SU-DHL-6 (cell line): Measurements from ENCODE around the gene DOK7.

Experiments
- H2AFZ ChIP-seq: fragments of 200-600 bp; sonication (generic); 2 replicates; pipeline ENCODE4 v1.6.1; 2014; ENCODE audit warnings: low read depth, mild to moderate bottlenecking, moderate library complexity, mixed read lengths, antibody characterized with exemption, low read length; ENCODE audit not compliant: severe bottlenecking
- H3F3A ChIP-seq: fragments of 200-600 bp; shearing (Covaris generic); 2 replicates; pipeline ENCODE4 v1.6.0; 2016; ENCODE audit warnings: antibody characterized with exemption, mild to moderate bottlenecking; ENCODE audit not compliant: insufficient read depth
- H3K27ac ChIP-seq: fragments of 200-600 bp; sonication (generic); 2 replicates; pipeline ENCODE4 v1.5.1; 2016; ENCODE audit warnings: low read depth, mild to moderate bottlenecking, low read length, moderate library complexity, mixed read lengths
- H3K27me3 ChIP-seq: fragments of 200-600 bp; sonication (generic), shearing (Covaris generic); 2 replicates; pipeline ENCODE4 v1.6.0; 2014; ENCODE audit warnings: mild to moderate bottlenecking, low read length
- H3K36me3 ChIP-seq: fragments of 200-600 bp; sonication (generic); 2 replicates; pipeline ENCODE4 v1.6.1; 2014; ENCODE audit warnings: mild to moderate bottlenecking, low read length, mixed read lengths
- H3K4me2 ChIP-seq: fragments of 300-600, 200-600 bp; shearing (Covaris generic), sonication (generic); 2 replicates; pipeline ENCODE4 v1.6.0; 2014; ENCODE audit warnings: low read length, low read depth, mild to moderate bottlenecking; ENCODE audit not compliant: poor library complexity, severe bottlenecking
- H3K4me3 ChIP-seq: fragments of 200-600 bp; sonication (generic); 2 replicates; pipeline ENCODE4 v1.5.1; 2014; ENCODE audit warnings: antibody characterized with exemption, low read length, mild to moderate bottlenecking, mixed read lengths; ENCODE audit not compliant: insufficient read depth, poor library complexity, severe bottlenecking
- H3K79me2 ChIP-seq: fragments of 200-600 bp; sonication (generic); 2 replicates; pipeline ENCODE4 v1.6.1; 2014; ENCODE audit warnings: mild to moderate bottlenecking, low read length, moderate library complexity; ENCODE audit not compliant: insufficient read depth
- H3K9ac ChIP-seq: fragments of 200-600 bp; sonication (generic); 2 replicates; pipeline ENCODE4 v1.7.0; 2014; ENCODE audit warnings: mild to moderate bottlenecking, low read length
- H3K9me2 ChIP-seq: fragments of 200-600 bp; sonication (generic); replicated peaks from 2 replicates; pipeline ENCODE4 v1.6.1; 2014; ENCODE audit warnings: low read length; ENCODE audit not compliant: insufficient read depth
- H3K9me3 ChIP-seq: fragments of 200-600 bp; sonication (generic); 2 replicates; pipeline ENCODE4 v1.6.1; 2014; ENCODE audit warnings: low read length, mixed read lengths; ENCODE audit not compliant: insufficient read depth
- H4K20me1 ChIP-seq: fragments of 200-600 bp; sonication (generic); 2 replicates; pipeline ENCODE4 v1.6.1; 2014; ENCODE audit warnings: low read depth, mild to moderate bottlenecking, antibody characterized with exemption, low read length, moderate library complexity, mixed read lengths
- EZH2phosphoT487 ChIP-seq: fragments of 200-600 bp; sonication (generic), shearing (Covaris generic); conservative IDR thresholded peaks from 2 replicates; pipeline ENCODE4 v1.6.1; 2018; ENCODE audit warnings: mild to moderate bottlenecking, antibody characterized with exemption, low read length, moderate library complexity, mixed read lengths
- TF ChIP-seq, protein P1 (sequence below): fragments of 200-600 bp; sonication (generic); IDR thresholded peaks from one replicate; pipeline ENCODE4 v1.5.1; 2017; ENCODE audit warnings: antibody characterized with exemption, mild to moderate bottlenecking, low read length, moderate library complexity; ENCODE audit not compliant: insufficient read depth, poor library complexity, severe bottlenecking

The DOK7 gene

DNA sequence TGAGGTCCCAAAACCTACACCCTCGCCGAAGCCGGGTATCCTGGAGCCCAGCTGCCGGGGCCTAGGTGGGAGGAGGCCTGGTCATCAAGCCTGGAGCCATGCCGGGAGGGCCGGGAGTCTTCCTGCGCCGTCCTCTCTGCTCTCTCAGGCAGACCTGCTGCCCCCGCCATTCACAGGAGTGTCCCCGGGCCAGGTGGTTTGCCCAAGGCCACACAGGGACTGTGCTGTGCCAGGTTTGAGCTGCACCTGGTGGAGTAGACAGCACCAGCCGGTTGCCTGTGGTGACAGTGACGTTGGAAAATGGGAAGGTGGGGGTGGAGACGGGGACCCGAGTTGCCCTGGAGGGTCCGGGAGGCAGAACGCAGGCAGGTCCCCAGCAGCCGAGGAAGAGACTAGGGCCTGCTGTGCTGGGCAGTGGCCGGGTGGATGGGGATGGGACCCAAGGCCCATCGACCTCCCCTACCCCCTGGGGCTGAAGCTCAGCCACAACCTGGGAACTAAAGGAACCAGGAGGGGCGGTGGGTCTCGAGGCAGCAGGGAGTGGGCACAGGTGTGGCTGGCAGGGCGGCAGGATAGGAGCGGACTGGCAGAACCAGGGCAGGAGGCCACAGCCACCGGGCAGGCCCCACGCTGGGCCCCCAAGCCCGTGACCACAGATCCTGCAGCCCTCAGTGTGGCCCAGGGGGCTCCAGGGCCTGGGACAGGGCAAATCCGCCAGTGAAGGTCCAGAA, 9.5 kb downstream of the DOK7 start:
- Histone ChIP-seq H3K36me3 (no peaks in the 10 kb centered on the region), H3K4me3 (no peak overlapping the region), H3F3A (no peaks in the 10 kb centered on the region), H3K79me2 (no peaks in the 10 kb centered on the region), H4K20me1 (no peaks in the 10 kb centered on the region), H3K4me2 (no peak overlapping the region), H3K27me3 (no peaks in the 10 kb centered on the region), H3K9me2 (no peaks in the 10 kb centered on the region), H3K9me3 (no peaks in the 10 kb centered on the region; the same call in 1 of the 2 replicates), H2AFZ (no peak overlapping the region), H3K27ac (no peak overlapping the region), H3K9ac (no peak overlapping the region)
- TF ChIP-seq, protein P1, sequence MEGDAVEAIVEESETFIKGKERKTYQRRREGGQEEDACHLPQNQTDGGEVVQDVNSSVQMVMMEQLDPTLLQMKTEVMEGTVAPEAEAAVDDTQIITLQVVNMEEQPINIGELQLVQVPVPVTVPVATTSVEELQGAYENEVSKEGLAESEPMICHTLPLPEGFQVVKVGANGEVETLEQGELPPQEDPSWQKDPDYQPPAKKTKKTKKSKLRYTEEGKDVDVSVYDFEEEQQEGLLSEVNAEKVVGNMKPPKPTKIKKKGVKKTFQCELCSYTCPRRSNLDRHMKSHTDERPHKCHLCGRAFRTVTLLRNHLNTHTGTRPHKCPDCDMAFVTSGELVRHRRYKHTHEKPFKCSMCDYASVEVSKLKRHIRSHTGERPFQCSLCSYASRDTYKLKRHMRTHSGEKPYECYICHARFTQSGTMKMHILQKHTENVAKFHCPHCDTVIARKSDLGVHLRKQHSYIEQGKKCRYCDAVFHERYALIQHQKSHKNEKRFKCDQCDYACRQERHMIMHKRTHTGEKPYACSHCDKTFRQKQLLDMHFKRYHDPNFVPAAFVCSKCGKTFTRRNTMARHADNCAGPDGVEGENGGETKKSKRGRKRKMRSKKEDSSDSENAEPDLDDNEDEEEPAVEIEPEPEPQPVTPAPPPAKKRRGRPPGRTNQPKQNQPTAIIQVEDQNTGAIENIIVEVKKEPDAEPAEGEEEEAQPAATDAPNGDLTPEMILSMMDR: no peak
- no peak for TF ChIP-seq EZH2phosphoT487

DNA sequence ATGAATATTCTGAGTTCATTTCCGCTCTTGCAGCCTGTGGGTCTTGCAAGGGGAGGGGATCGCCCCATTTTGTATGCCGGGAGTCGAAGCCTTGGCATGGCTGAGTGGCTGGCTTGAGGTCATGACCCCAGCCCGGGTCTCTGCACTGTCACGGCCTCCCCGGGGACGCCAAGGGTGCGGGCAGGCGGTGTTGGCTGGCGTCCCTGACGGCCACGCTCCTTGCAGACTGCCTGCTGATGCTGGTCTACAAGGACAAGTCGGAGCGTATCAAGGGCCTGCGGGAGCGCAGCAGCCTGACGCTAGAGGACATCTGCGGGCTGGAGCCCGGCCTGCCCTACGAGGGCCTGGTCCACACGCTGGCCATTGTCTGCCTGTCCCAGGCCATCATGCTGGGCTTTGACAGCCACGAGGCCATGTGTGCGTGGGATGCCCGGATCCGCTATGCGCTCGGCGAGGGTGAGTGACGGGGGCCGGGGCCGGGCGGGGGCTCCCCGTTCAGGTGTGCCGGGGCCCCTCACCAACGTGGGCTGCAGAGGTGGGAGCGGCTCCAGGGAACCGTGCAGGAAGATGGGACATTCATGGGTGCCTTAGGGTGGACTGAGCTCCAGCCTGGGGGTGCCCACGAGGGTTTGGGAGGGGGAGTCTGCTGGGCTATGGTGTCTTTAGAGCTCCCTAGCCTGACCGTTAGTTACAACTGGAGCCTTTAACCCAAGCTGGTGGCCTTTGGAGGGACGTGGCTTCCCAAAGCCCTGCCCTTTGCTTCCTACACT, 10.3 kb downstream of the DOK7 start:
- H3K27ac ChIP-seq: no peak overlapping the region
- H3F3A ChIP-seq: no peaks in the 10 kb centered on the region
- H3K9ac ChIP-seq: no peak overlapping the region
- H2AFZ ChIP-seq: no peak overlapping the region
- no peaks in the 10 kb centered on the region for H4K20me1 ChIP-seq
- no peaks in the 10 kb centered on the region for H3K36me3 ChIP-seq
- no peak overlapping the region for H3K4me2 ChIP-seq
- no peak for TF ChIP-seq EZH2phosphoT487
- TF ChIP-seq, protein P1: no peak
- H3K9me3 ChIP-seq: no peaks in the 10 kb centered on the region; the same call in 1 of the 2 replicates
- no peaks in the 10 kb centered on the region for H3K9me2 ChIP-seq
- no peaks in the 10 kb centered on the region for H3K79me2 ChIP-seq
- H3K27me3 ChIP-seq: no peaks in the 10 kb centered on the region
- H3K4me3 ChIP-seq: no peak overlapping the region

DNA sequence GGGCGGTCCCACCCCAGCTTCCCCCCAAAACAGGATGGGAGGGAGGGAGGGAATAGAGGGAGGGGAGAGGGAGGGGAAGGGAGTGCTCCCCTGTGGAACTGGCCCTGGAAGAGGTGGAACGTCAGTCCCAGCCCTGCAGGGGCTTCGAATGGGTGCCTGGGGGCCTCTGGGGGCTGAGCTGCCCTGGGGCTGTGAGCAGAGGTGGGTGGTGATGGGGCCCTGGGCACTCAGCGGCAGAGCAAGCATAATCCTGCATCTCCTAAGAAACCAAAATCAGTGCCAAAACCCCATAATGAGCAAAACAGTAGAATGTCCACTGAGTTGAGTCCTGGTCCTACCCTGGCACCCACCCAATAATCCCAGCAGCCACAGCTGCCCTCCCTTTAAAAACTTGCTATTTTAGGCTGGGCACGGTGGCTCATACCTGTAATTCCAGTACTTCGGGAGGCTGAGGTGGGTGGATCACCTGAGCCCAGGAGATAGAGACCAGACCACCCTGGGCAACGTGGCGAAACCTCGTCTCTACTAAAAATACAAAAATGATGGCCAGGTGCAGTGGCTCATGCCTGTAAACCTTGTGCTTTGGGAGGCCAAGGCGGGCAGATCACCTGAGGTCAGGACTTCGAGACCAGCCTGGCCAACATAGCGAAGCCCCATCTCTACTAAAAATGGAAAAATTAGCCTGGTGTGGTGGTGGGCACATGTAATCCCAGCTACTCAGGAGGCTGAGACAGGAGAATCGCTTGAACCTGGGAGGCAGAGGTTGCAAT, 11.1 kb downstream of the DOK7 start:
- Histone ChIP-seq H3F3A (no peaks in the 10 kb centered on the region), H3K4me3 (no peak overlapping the region), H4K20me1 (no peaks in the 10 kb centered on the region), H3K9me2 (no peaks in the 10 kb centered on the region), H3K36me3 (no peaks in the 10 kb centered on the region), H3K27me3 (no peaks in the 10 kb centered on the region), H3K4me2 (no peak overlapping the region), H2AFZ (no peak overlapping the region), H3K79me2 (no peaks in the 10 kb centered on the region), H3K9me3 (no peaks in the 10 kb centered on the region), H3K9ac (no peak overlapping the region), H3K27ac (no peak overlapping the region)
- no peak for TF ChIP-seq EZH2phosphoT487
- TF ChIP-seq, protein P1: no peak
